Panc1 (cell line): ENCODE measurements around the gene UNKL.

Experiments
- CTCF ChIP-seq: fragments of 450-650 bp; IDR thresholded peaks from 2 replicates; pipeline ENCODE4 v1.5.1; 2017; ENCODE audit warnings: mild to moderate bottlenecking
- REST ChIP-seq, 2 experiments: IDR thresholded peaks; 2 replicates each; pipeline ENCODE4 v1.6.1; 2011 to 2012; ENCODE audit warnings: low read depth in 2 of 2, control low read depth in 1 of 2, low read length in 1 of 2, mild to moderate bottlenecking in 1 of 2, moderate library complexity in 1 of 2; ENCODE audit not compliant: insufficient read depth in 1 of 2
- TCF7L2 ChIP-seq: IDR thresholded peaks from 2 replicates; pipeline ENCODE4 v1.6.1; 2011; ENCODE audit warnings: mild to moderate bottlenecking, low read depth, low read length, inconsistent platforms

GRCh38 chr16:1336619-1337018, 77.9 kb downstream of the UNKL start:
- TF ChIP-seq CTCF: no peak
- TF ChIP-seq REST (IDR thresholded peaks at IDR 0.05; ENCODE audit: insufficient read depth in 1 of 2, low read depth in 2 of 2, low read length in 1 of 2): no peak
- TF ChIP-seq TCF7L2: no peak
